HEK293 (cell line): ENCODE data around the gene CPEB4.
A peak's percentile ranks its signal among the peaks of the same experiment; 100 is the strongest.

Experiments
- CTCF ChIA-PET: fragments of 350-600 bp; formaldehyde crosslinking; extraction: SDS; loops from one replicate; lab custom pipeline; 2021; ENCODE audit warnings: antibody characterized with exemption; lab: Yijun Ruan, JAX
- POLR2A ChIA-PET: fragments of 300-600 bp; formaldehyde crosslinking; extraction: SDS; loops from one replicate; lab custom pipeline; 2020; ENCODE audit warnings: antibody characterized with exemption, inconsistent platforms; lab: Yijun Ruan, JAX
- H3K27ac ChIP-seq: fragments of 200-500 bp; sonication (Bioruptor generic); 2 replicates; pipeline ENCODE4 v1.5.1; 2014; ENCODE audit warnings: low read depth, low read length, control low read depth, inconsistent platforms; ENCODE audit errors: extremely low read depth
- H3K36me3 ChIP-seq, 2 experiments: fragments of 200-500 bp in 1 of 2; sonication (Bioruptor generic) in 1 of 2; 1 replicate in 1 of 2; 2 replicates in 1 of 2; pipeline ENCODE4 v1.5.1; 2014 to 2017; ENCODE audit warnings: inconsistent platforms in 2 of 2, low read length in 2 of 2; ENCODE audit not compliant: control insufficient read depth in 2 of 2, insufficient read depth in 1 of 2
- H3K4me1 ChIP-seq: fragments of 200-500 bp; sonication (Bioruptor generic); 2 replicates; pipeline ENCODE4 v1.5.1; 2014; ENCODE audit warnings: mild to moderate bottlenecking, low read length, inconsistent platforms; ENCODE audit not compliant: control insufficient read depth, insufficient read depth
- H3K4me3 ChIP-seq: 2 replicates; pipeline ENCODE4 v1.5.1; 2011; ENCODE audit warnings: low read depth, mild to moderate bottlenecking, control low read depth, low read length, moderate library complexity
- H3K9me3 ChIP-seq: fragments of 200-500 bp; sonication (Bioruptor generic); 2 replicates; pipeline ENCODE4 v1.5.1; 2014; ENCODE audit warnings: low read depth, low read length, inconsistent platforms; ENCODE audit not compliant: control insufficient read depth, insufficient read depth
- KLF17 ChIP-seq: fragments of 450-650 bp; formaldehyde crosslinking; IDR thresholded peaks from 2 replicates; pipeline ENCODE4 v1.5.1; 2016; ENCODE audit warnings: missing biosample characterization, missing genetic modification characterization
- KLF7 ChIP-seq: fragments of 450-650 bp; formaldehyde crosslinking; IDR thresholded peaks from 2 replicates; pipeline ENCODE4 v1.5.1; 2016; ENCODE audit warnings: missing biosample characterization, missing genetic modification characterization, borderline replicate concordance
- PRDM4 ChIP-seq: fragments of 450-650 bp; formaldehyde crosslinking; IDR thresholded peaks from 2 replicates; pipeline ENCODE4 v1.5.1; 2017; ENCODE audit warnings: missing biosample characterization, missing genetic modification characterization
- ZBTB21 ChIP-seq: fragments of 450-650 bp; formaldehyde crosslinking; IDR thresholded peaks from 2 replicates; pipeline ENCODE4 v1.5.1; 2017; ENCODE audit warnings: missing biosample characterization, missing genetic modification characterization
- ZNF449 ChIP-seq: fragments of 450-650 bp; formaldehyde crosslinking; IDR thresholded peaks from 2 replicates; pipeline ENCODE4 v1.5.1; 2017; ENCODE audit warnings: missing biosample characterization, mild to moderate bottlenecking, missing genetic modification characterization, moderate library complexity
- ZNF664 ChIP-seq: fragments of 450-650 bp; formaldehyde crosslinking; IDR thresholded peaks from 2 replicates; pipeline ENCODE4 v1.5.1; 2016; ENCODE audit warnings: missing biosample characterization, missing genetic modification characterization
- ZNF677 ChIP-seq: fragments of 450-650 bp; IDR thresholded peaks from 2 replicates; pipeline ENCODE4 v1.5.0; 2018; ENCODE audit warnings: missing biosample characterization, mild to moderate bottlenecking, missing genetic modification characterization, moderate library complexity
- ZNF768 ChIP-seq: fragments of 450-650 bp; formaldehyde crosslinking; IDR thresholded peaks from 2 replicates; pipeline ENCODE4 v1.5.1; 2018; ENCODE audit warnings: missing biosample characterization, mild to moderate bottlenecking, missing genetic modification characterization
- ZNF785 ChIP-seq: fragments of 450-650 bp; formaldehyde crosslinking; IDR thresholded peaks from 2 replicates; pipeline ENCODE4 v1.5.1; 2016; ENCODE audit warnings: missing biosample characterization, missing genetic modification characterization
- ZNF830 ChIP-seq: fragments of 450-650 bp; IDR thresholded peaks from 2 replicates; pipeline ENCODE4 v1.5.0; 2018; ENCODE audit warnings: missing biosample characterization, missing genetic modification characterization, low read depth, mild to moderate bottlenecking, moderate library complexity

Gene CPEB4

GRCh38 chr5:173859408-173860159, 28.6 kb upstream of the CPEB4 start:
- H3K27ac ChIP-seq, result no peak overlapping the region
- ChIA-PET CTCF (interaction anchor here (0.6 to 1.1 kb wide), 5 partner anchors 21 to 1918 kb away, joined by 3 to 5 read pairs (median 3); no protein-coding TSS in a partner anchor), POLR2A (interaction anchor here (0.6 to 2.0 kb wide), 3 partner anchors 25 to 35 kb away, joined by 3 to 12 read pairs (median 3); partner anchors contain the start of gene CPEB4)
- H3K36me3 ChIP-seq, result no peaks in the 10 kb centered on the region
- peaks cover 8% of the 10 kb centered on the region for H3K4me1 ChIP-seq
- H3K9me3 ChIP-seq, result no peaks in the 10 kb centered on the region
- TF ChIP-seq KLF17 (tag by site-specific recombination), result peak; percentile 59; the same call in 1 of the 2 replicates
- TF ChIP-seq ZNF785 (tag by site-specific recombination), result no peak
- no peak overlapping the region for H3K4me3 ChIP-seq

- Histone ChIP-seq H3K4me3 (no peak overlapping the region), H3K4me1 (peaks cover 8% of the 10 kb centered on the region), H3K27ac (no peak overlapping the region), H3K9me3 (no peaks in the 10 kb centered on the region), H3K36me3 (no peaks in the 10 kb centered on the region)
- CTCF ChIA-PET, result interaction anchor here (1.6 kb wide), 1 partner anchor 111 kb away, joined by 3 read pairs; no protein-coding TSS in a partner anchor
- POLR2A ChIA-PET, result interaction anchor here (1.0 kb wide), 1 partner anchor 26 kb away, joined by 4 read pairs; the partner anchor contains the start of gene CPEB4
- TF ChIP-seq ZNF677 (tag by site-specific recombination) (no peak), ZNF664 (tag by site-specific recombination) (0 out of 2 replicates have a peak, but pooled peaks have one; percentile 34)
These were observed 26.1 kb upstream of the CPEB4 start for GRCh38 chr5:173862047-173862477.

GRCh38 chr5:173863359-173863758, 24.8 kb upstream of the CPEB4 start:
- peaks cover 6% of the 10 kb centered on the region for H3K4me1 ChIP-seq
- H3K9me3 ChIP-seq, result no peaks in the 10 kb centered on the region
- CTCF ChIA-PET, result no interaction called here
- no peak for TF ChIP-seq ZNF768
- TF ChIP-seq PRDM4 (tag by site-specific recombination), result no peak
- POLR2A ChIA-PET, result no interaction called here
- H3K27ac ChIP-seq, result no peak overlapping the region
- no peaks in the 10 kb centered on the region for H3K36me3 ChIP-seq
- no peak overlapping the region for H3K4me3 ChIP-seq

GRCh38 chr5:173864126-173865050, 23.8 kb upstream of the CPEB4 start:
- Histone ChIP-seq H3K27ac (no peak overlapping the region), H3K4me1 (no peaks in the 10 kb centered on the region), H3K9me3 (no peaks in the 10 kb centered on the region), H3K4me3 (no peak overlapping the region), H3K36me3 (no peaks in the 10 kb centered on the region)
- POLR2A ChIA-PET, result no interaction called here
- CTCF ChIA-PET, result interaction anchor here (0.6 kb wide), 1 partner anchor 61 kb away, joined by 3 read pairs; no protein-coding TSS in a partner anchor
- no peak for TF ChIP-seq KLF7
- TF ChIP-seq ZNF830 (tag by site-specific recombination), result no peak
- peak; percentile 59; the same call in 1 of the 2 replicates for TF ChIP-seq ZNF449
- no peak for TF ChIP-seq ZBTB21 (tag by site-specific recombination)
